Amygdala (tissue), 56 donors: ENCODE measurements around the gene MAPK10.

Source experiments
- DNase-seq, 56 donors: peaks; one replicate each; lab custom pipeline; 2025; lab: John Stamatoyannopoulos, UW

Gene MAPK10

GRCh38 chr4:85946821-85947220, 413.0 kb downstream of the MAPK10 start:
- DNase-seq: no peak

- no peak for DNase-seq
Measured at GRCh38 chr4:85942107-85942506, 417.7 kb downstream of the MAPK10 start.

- no peak for DNase-seq
Measured at GRCh38 chr4:85940151-85940550, 419.7 kb downstream of the MAPK10 start.
